HG03108 (cell line): ENCODE measurements around the gene PSMB7.
"Not testable (repeated sequence)": the region's sequence is repeated elsewhere in the genome, so short reads cannot be mapped to it uniquely, and the experiment has no call there.

Experiments
- ATAC-seq: cut with Tn5 transposase; IDR thresholded peaks from one replicate; pipeline ENCODE4 v1.9.1; 2021; ENCODE audit warnings: moderate library complexity; ENCODE audit not compliant: unreplicated experiment

The PSMB7 gene

DNA sequence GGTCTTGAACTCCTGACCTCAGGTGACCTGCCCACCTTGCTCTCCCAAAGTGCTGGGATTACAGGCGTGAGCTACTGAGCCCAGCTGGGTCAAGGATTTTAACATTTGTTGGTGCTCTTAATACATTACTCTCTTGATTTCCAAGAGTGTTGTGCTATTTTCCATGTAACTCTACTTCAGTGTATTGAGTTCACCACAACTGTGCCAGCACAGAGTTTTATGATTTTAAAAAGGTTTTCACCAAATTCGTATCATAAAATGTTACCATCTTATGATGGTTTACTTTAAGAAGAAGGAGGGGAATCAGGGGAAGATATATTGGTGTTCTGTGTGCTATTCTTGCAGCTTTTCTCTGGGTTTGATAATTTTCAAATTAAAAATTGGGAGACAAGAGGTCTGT, 28.4 kb upstream of the PSMB7 start:
- no peak for ATAC-seq

DNA sequence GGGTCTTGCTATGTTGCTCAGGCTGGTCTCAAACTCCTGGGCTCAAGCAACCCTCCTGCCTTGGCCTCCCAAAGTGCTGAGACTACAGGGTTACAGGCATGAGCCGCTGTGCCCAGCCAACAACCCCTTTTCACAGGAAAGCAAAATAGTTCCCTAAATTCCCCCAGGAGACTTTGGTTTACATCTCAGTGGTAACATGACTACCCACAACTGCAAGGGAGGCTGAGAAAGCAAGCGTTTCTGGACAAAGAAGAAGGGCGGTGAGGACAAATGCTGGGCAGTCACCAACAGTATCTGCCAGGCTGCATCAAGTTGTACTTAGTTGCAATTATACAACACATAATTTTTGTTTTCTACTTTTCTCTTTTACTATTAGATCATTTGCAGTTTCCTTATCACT, 27.6 kb upstream of the PSMB7 start:
- ATAC-seq, result no peak

DNA sequence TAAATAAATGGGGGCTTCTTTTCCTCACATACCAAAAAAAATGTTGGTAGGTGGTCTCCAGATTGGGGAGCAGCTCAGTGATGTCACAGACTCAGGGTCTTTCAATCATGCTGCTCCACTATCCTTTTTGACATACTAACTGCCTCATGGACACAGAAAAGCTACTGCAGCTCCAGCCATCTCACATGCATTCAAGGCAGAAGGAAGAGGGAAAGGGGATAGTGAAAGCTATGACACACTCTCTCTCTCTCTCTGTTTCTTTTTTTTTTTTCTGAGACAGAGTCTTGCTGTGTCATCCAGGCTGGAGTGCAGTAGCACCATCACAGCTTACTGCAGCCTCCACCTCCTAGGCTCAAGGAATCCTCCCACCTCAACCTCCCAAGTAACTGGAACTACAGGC, 27.1 kb upstream of the PSMB7 start:
- ATAC-seq, result no peak

GRCh38 chr9:124441291-124441690, 26.0 kb upstream of the PSMB7 start:
- no peak for ATAC-seq

DNA sequence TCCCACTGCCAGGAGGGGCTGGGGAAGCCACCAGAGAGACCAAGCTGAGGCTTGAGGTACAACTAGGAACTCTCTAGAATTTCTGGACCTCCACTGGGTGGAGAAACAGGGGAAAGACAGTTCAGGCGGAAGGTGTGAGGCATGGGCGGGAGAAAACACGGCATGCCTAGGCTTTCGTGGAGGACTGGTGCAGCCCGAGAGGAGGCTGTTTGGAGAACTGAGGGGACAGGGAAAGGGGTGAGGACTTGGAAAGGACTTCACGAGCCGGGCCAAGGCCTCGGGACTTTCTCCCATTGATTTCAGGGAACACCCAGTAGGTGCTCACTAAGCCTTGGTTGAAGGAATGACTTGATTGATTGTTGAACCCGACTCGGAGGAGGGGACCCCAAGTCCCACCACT, 25.5 kb upstream of the PSMB7 start:
- no peak for ATAC-seq

DNA sequence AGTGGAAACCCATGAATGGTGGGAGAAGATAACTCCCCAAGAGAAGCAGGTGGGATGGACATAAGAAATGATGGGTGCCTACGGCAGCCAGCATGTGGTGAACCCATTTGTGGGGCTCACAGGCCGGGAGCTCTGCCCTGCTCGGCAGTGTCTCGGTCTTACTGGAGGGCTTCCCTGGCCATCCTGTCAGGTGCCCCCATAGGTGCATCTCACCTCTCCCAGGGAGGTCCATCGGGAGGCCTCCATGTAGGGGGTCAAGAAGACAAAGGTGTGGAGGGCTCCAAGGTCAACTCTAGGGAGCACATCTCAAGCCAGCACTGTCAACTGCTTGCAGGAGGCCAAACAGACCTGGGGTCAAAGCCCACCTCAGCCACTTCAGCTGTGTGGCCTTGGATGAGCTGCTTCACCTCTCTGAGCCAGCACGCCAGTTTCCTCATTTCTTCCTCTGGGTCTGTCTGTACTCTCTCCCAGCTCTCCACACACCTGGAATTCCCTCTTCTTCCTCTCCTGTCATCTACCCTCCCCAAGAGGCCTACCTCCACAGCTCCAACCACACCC, 24.5 kb upstream of the PSMB7 start:
- no peak for ATAC-seq

GRCh38 chr9:124439086-124439485, 23.8 kb upstream of the PSMB7 start:
- ATAC-seq, result no peak

DNA sequence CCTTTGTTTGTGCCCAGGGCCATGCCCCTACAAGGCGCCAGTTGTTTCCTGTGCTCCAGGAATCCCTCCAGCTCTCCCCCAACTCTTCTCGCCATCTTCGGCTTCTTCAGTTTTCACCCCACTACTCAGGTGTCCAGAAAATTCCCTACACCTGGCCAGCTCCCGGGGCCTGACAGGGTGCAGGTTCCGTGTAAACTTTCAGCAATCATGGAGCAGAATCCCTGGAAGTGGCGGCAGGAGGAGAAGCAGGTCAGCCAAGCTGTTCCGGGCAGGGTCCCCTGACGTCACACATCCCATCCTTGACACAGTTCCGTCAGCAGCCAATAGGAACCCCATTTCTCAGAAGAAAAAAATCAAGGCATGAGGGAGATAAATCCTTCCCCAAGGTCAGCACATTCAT, 22.8 kb upstream of the PSMB7 start:
- ATAC-seq, result no peak

DNA sequence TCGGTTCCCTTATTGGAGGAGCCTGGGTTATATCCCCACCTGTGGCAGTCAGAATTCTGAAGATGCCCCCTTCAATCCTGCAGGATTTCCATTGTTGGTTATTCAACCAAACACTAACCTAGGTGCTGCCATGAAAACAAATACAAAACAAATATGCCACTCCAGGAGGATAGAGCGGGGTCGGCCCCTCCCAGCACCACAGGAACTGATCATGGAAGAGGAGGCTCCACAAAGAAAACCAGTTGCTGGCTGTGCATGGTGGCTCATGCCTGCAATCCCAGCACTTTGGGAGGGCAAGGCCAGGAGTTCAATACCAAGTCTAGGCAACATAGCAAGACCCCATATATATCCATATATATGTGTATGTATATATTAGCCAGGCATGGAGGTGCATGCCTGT, 21.8 kb upstream of the PSMB7 start:
- ATAC-seq, result no peak

DNA sequence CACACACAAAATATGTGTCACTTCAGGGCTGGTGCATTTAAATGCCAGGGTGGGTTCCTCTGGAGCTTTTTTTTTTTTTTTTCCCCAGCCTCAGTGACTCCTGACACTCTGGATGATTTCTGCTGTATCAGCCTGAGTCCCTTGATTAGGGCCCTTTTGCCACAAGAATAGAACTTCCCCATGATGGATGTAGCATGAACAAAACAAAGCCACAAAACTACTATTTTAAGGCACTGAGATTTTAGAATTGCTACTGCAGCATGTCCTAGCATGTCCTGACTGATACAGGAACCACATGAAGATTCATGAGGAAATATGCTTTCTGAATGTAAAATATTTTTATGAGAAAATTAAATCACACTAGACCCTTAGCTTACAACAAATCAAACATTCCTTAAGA, 21.1 kb upstream of the PSMB7 start:
- no peak for ATAC-seq

GRCh38 chr9:124429530-124429867, 14.3 kb upstream of the PSMB7 start:
- no peak for ATAC-seq

DNA sequence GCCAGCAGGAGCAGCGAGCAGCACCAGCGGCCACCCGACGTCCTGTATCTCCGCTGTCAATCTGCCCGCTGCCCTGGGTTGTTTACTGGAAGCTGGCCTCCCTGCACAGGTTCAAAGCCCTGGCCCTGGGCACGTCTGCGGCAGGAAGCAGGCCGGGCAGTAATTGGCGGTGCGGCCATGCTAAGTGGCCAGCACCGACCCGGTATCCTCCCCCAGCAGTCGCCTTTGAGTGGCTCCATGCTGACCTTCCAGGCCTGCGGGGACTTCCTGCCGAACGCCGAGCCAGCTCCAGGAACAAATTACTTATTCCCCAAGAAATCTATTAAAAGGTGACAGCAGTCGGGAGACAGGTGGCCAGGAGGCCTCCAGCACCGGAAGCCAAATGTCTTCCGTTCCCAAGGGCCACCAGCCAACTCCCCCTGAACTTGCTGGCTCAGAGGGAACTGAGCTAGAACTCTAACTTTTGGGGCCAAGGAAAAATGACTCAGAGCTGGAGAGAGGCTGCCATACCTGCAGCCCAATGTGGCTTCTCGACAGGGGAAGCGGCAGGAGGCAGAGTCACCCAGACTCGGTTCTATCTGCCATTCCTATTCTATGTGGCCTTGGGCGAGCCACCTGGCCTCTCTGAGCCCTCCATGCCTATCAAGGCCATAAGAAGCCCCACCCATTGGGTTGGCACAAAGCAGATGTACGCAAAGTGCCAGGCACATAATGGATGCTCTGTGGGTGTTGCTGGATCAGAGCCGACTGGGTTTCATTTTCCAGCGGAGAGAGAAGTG, 13.7 kb upstream of the PSMB7 start:
- ATAC-seq, result no peak

GRCh38 chr9:124427281-124427680, 12.0 kb upstream of the PSMB7 start:
- ATAC-seq, result no peak

DNA sequence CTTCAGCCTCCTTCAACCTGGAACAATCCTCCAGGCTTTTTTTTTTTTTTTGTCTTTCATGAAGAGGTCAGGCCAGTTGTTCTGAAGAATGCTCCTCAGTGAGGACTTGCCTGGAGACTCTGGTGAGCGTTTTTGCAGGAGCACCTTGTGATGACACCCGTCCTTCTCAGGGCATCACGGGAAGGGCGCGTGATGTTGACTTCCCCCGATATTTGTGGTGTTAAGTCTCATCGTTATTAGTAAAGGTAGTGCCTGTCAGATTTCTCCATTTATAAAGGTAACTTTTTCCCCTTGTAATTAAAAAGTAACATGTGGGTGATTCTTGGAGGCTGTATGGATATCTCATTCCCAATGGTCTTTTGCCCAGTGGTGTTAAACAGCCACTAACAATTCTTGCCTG, 11.1 kb upstream of the PSMB7 start:
- ATAC-seq, result no peak

GRCh38 chr9:124425733-124426132, 10.5 kb upstream of the PSMB7 start:
- not testable (repeated sequence) for ATAC-seq

- no peak for ATAC-seq
Measured at GRCh38 chr9:124423591-124423990, 8.3 kb upstream of the PSMB7 start.

DNA sequence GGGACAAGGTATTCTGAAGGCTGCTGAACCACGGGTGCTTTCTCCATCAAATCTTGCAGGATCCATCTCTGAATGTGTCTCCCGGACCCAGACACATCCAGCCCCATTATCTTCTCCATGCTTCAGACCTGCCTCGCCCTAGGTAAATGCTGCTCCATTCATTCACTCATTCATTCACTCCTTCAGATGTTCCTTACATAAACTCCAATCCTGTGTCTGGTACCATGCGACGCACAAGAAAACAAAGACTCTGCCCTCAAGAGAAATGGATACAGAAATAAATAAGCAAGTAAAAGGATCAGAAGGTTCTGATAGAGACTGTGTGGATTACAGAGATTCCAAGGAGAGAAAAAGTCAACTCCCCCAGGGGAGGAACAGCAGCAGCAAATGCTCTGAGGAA, 7.9 kb upstream of the PSMB7 start:
- ATAC-seq, result no peak

DNA sequence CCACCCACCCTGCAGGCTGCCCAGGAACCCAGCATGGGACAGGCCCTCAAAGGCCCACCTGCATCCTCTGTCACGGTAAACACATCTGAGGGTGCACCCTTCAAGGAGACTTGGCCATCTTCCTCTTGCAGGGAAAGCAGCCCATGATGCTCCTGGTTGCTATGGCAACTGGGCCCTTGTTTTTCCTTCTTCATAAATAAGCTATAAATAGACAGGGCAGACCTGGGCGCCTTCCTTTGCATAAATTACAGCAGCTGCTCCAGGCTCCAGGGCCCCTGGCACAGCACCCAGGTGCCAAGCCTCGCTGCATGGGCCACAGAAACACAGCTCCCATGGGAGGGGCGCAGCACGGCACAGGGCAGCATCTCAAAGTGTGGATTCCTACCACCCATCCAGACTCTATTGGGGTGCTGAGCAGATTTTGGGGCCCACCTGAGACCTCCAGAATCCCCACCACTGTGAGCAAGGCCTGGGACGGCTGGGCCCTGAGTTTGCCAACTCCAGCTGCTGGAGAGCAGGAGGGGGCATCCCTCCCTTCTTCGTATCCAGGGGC, 5.8 kb upstream of the PSMB7 start:
- no peak for ATAC-seq

DNA sequence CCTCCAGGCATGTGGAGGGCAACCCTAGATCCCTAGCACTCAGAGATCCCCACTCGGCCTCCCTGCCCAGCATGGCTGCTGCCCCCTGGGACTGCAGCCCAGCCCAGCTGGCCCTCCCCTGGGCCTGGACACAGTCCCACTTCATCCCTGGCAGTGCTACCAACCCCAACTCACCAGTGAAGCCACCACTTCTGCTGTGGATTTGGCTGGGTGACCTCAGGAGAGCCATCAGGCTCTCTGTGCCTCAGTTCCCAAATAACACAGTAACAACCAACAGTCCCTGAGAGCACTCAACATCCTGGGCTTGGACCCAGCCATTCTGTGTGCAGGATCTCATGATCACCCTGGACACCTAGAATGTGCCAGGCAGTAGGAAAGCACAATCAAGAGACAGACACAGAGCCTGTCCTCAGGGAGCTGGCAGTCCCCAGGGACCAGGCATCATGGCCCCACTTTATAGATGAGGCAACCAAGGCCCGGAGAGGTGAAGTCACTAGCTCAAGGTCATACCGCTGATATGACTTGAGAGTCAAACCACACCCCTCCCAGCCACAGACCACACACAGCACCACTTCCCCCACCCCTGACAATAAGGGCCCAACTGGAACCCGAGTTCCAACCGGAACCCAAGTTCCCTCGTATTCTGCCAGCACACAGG, 4.7 kb upstream of the PSMB7 start:
- no peak for ATAC-seq

DNA sequence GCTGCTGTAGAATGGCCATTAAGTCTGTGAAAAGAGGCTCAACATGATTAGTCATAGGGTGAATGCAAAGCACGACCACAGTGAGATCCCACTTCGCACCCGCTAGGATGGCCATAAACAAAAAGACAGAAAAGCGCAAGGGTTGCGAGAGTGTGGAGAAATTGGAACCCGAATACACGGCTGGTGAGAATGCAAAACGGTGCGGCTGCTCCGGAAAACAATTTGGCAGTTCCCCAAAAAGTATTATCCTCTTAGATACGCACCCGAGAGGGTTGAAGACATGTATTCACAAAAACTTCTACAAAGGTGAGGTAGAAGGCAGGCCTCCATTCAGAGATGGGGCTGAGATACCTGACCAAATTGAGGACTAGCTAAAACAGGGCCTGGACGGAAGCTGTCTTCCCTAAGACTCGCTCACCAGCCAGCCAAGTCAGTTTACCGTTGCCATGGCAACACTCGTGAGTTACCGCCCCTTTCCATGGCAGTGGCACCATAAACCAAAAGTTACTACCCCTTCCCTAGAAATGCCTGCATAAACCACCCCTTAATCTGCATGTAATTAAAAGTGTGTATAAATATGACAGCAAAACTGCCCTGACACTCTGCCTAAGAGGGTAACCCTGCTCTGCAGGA, 726 bp upstream of the PSMB7 start:
- no peak for ATAC-seq

- ATAC-seq, result no peak
Measured at GRCh38 chr9:124414612-124415011, 630 bp downstream of the PSMB7 start.

- ATAC-seq, result no peak
Measured at GRCh38 chr9:124412228-124412575, 3.0 kb downstream of the PSMB7 start.
